ENCODE measurements around the gene MYO7B. TPM values are rescaled to one million over a fixed set of nuclear protein-coding genes. Genes with fewer than 3 reads are reported as not detected.

The MYO7B gene
- total RNA-seq, 1 donor from 2014 or later = 0.29 TPM

DNA sequence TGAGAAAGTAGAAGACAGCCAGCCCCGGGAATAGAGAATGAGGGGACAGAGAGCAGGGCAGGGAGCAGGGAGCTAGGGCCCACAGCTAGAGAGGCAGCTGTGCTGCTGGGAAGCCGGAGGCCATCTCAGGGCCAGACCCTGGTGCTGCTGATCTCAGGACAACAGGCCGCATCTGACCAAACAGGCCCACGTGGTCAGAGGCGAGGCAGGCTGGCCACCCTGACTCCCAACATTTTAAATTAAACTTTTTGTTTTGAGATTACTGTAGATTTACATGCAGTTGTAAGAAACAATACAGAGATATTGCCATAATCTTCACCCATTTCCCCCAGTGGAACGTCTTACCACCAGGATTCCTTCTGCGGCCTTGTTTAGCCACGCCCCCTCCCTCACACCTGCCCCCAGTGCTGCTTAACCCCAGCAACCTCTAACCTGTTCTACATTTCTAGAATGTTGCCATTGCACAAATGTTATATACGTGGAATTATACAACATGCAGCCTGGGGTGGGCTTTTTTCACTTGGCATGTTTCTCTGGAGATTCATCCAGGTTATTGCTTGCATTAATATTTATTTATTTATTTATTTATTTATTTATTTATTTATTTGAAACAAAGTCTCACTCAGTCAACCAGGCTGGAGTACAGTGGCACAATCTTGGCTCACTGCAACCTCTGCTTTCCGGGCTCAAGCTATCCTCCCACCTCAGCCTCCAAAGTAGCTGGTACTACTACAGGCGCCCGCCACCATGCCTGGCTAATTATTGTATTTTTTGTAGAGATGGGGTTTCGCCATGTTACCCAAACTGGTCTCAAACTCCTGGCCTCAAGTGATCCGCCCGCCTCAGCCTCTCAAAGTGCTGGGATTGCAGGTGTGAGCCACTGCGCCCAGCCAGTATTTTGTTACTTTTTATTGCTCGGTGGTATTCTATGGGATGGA is 61.8 kb downstream of the MYO7B start:
- H3K4me3 Mint-ChIP-seq (ENCODE audit: unreplicated experiment) = no peak overlapping the region
- peaks cover 7% of the 10 kb centered on the region for H3K36me3 Mint-ChIP-seq (ENCODE audit: unreplicated experiment)
- TF ChIP-seq, protein P1, sequence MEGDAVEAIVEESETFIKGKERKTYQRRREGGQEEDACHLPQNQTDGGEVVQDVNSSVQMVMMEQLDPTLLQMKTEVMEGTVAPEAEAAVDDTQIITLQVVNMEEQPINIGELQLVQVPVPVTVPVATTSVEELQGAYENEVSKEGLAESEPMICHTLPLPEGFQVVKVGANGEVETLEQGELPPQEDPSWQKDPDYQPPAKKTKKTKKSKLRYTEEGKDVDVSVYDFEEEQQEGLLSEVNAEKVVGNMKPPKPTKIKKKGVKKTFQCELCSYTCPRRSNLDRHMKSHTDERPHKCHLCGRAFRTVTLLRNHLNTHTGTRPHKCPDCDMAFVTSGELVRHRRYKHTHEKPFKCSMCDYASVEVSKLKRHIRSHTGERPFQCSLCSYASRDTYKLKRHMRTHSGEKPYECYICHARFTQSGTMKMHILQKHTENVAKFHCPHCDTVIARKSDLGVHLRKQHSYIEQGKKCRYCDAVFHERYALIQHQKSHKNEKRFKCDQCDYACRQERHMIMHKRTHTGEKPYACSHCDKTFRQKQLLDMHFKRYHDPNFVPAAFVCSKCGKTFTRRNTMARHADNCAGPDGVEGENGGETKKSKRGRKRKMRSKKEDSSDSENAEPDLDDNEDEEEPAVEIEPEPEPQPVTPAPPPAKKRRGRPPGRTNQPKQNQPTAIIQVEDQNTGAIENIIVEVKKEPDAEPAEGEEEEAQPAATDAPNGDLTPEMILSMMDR (IDR thresholded peaks at IDR 0.05; ENCODE audit: partially characterized antibody, unreplicated experiment) = no peak
- no peaks in the 10 kb centered on the region for H3K9me3 Mint-ChIP-seq (ENCODE audit: unreplicated experiment)
- no peak overlapping the region for H3K27ac Mint-ChIP-seq (ENCODE audit: unreplicated experiment)
- H3K4me1 Mint-ChIP-seq (ENCODE audit: low read depth, unreplicated experiment) = no peaks in the 10 kb centered on the region
- H3K27me3 Mint-ChIP-seq (ENCODE audit: unreplicated experiment) = peaks cover 2% of the 10 kb centered on the region
- no peak for DNase-seq

DNA sequence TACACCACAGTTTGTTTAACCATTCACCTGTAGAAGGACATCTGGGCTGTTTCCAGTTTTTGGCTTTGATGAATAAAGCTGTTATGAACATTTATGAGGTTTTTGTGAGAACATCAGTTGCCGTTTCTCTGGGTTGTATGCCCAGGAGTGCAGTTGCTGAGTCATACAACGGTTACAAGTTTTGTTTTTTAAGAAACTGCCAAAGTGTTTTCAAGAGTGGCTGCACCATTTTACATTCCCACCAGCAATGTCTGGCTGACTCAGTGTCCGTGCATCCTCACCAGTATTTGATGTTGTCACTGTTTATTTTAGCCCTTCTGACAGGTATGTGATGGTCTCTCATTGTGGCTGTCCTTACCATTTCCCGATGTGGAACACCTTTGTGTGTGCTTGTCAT is 62.5 kb downstream of the MYO7B start:
- H3K27ac Mint-ChIP-seq (ENCODE audit: unreplicated experiment) = no peak overlapping the region
- H3K4me1 Mint-ChIP-seq (ENCODE audit: low read depth, unreplicated experiment) = no peaks in the 10 kb centered on the region
- no peaks in the 10 kb centered on the region for H3K9me3 Mint-ChIP-seq (ENCODE audit: unreplicated experiment)
- H3K27me3 Mint-ChIP-seq (ENCODE audit: unreplicated experiment) = peaks cover 2% of the 10 kb centered on the region
- no peak overlapping the region for H3K4me3 Mint-ChIP-seq (ENCODE audit: unreplicated experiment)
- peaks cover 9% of the 10 kb centered on the region for H3K36me3 Mint-ChIP-seq (ENCODE audit: unreplicated experiment)
- TF ChIP-seq, protein P1 (IDR thresholded peaks at IDR 0.05; ENCODE audit: partially characterized antibody, unreplicated experiment) = no peak
- no peak for DNase-seq

DNA sequence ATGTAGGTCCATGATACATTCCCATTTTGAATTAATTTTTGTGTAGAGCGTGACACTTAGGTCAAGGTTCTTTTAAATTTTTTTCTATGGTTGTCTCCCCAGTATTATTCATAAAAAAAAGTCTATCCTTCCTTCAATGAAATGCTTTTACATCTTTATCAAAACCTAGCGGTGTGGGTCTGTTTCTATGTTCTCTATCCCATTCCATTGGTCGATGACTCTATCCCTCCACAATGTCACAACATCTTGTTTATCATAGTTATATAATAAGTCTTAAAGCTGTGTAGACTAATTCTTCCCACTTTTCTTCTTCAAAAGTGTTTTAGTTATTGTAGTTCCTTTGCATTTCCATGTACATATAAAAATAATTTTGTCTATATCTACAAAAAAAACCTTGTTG is 63.2 kb downstream of the MYO7B start:
- Mint-ChIP-seq H3K36me3 (ENCODE audit: unreplicated experiment) (peaks cover 15% of the 10 kb centered on the region), H3K27me3 (ENCODE audit: unreplicated experiment) (peaks cover 2% of the 10 kb centered on the region), H3K4me1 (ENCODE audit: low read depth, unreplicated experiment) (no peaks in the 10 kb centered on the region), H3K27ac (ENCODE audit: unreplicated experiment) (no peak overlapping the region), H3K9me3 (ENCODE audit: unreplicated experiment) (peaks cover 3% of the 10 kb centered on the region), H3K4me3 (ENCODE audit: unreplicated experiment) (no peak overlapping the region)
- no peak for DNase-seq
- TF ChIP-seq, protein P1 (IDR thresholded peaks at IDR 0.05; ENCODE audit: partially characterized antibody, unreplicated experiment) = no peak

DNA sequence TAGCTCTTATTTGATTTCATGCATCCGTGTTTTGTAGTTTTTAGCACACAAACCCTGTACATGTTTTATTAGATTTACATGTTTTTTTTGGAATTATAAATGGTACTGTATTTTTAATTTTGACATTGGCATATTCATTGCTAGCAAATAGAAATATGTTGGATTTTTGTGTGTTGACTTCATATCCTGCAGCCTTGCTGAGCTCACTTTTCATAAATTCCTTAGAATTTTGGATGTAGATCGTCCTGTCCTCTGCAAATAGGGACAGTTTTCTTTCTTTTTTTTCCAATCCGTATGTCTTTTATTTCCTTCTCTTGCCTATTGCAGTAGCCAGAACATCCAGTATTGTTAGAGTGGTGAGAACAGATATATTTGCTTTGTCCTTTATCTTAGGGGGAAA is 63.7 kb downstream of the MYO7B start:
- no peak overlapping the region for H3K27ac Mint-ChIP-seq (ENCODE audit: unreplicated experiment)
- H3K27me3 Mint-ChIP-seq (ENCODE audit: unreplicated experiment) = peaks cover 2% of the 10 kb centered on the region
- H3K4me3 Mint-ChIP-seq (ENCODE audit: unreplicated experiment) = no peak overlapping the region
- TF ChIP-seq, protein P1 (IDR thresholded peaks at IDR 0.05; ENCODE audit: partially characterized antibody, unreplicated experiment) = no peak
- H3K4me1 Mint-ChIP-seq (ENCODE audit: low read depth, unreplicated experiment) = no peaks in the 10 kb centered on the region
- no peak for DNase-seq
- H3K9me3 Mint-ChIP-seq (ENCODE audit: unreplicated experiment) = peaks cover 3% of the 10 kb centered on the region
- peaks cover 15% of the 10 kb centered on the region for H3K36me3 Mint-ChIP-seq (ENCODE audit: unreplicated experiment)

DNA sequence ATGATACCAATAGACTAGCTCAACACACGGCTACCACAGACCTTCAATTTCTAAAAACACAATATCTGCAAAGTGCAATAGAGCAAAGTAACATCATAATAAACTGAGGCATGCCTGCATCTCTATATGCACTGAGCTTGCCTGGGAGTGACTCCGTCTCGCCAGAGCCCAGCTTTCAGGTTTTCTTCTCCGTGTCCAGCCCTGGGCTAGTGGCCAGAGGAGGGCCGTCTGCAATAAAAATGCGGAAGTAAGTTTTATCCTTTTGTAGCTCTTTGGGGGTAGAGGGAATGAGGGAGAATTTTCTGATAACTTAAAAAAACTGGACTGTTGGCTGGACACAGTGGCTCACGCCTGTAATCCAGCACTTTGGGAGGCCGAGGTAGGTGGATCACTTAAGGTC is 69.5 kb downstream of the MYO7B start:
- peaks cover 5% of the 10 kb centered on the region for H3K9me3 Mint-ChIP-seq (ENCODE audit: unreplicated experiment)
- no peak overlapping the region for H3K27ac Mint-ChIP-seq (ENCODE audit: unreplicated experiment)
- TF ChIP-seq, protein P1 (IDR thresholded peaks at IDR 0.05; ENCODE audit: partially characterized antibody, unreplicated experiment) = no peak
- H3K4me3 Mint-ChIP-seq (ENCODE audit: unreplicated experiment) = no peak overlapping the region
- H3K27me3 Mint-ChIP-seq (ENCODE audit: unreplicated experiment) = peaks cover 3% of the 10 kb centered on the region
- peaks cover 8% of the 10 kb centered on the region for H3K4me1 Mint-ChIP-seq (ENCODE audit: low read depth, unreplicated experiment)
- DNase-seq = no peak
- peaks cover 7% of the 10 kb centered on the region for H3K36me3 Mint-ChIP-seq (ENCODE audit: unreplicated experiment)

Data from glutamatergic neuron (in vitro differentiated cells).